HG02943 (cell line): ENCODE results near the gene CCDC120.

Experiments
- ATAC-seq: cut with Tn5 transposase; IDR thresholded peaks from one replicate; pipeline ENCODE4 v1.9.1; 2021; ENCODE audit warnings: mild to moderate bottlenecking, low read depth, moderate library complexity; ENCODE audit not compliant: unreplicated experiment

The CCDC120 gene

GRCh38 chrX:49100704-49101628, 42.2 kb downstream of the CCDC120 start:
- peak; percentile 76 for ATAC-seq

DNA sequence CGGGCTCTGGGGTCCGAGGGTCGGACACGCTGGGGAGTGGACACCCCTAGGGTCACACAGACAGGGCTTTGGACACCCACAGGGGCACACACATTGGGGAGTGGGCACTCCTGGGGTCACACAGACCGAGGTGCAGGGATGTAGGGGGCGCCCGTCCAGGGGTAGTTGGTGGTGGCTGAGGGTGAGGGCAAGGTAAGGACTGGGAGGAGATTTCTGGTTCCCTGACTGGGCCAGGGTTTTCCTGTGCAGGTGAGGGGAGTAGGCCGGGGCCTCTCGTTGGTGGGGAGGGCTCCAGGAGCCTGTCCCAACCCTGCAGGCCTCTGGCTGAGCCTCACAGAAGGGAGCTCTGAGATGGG, 42.8 kb downstream of the CCDC120 start:
- ATAC-seq = peak; percentile 7

GRCh38 chrX:49102190-49102589, 43.4 kb downstream of the CCDC120 start:
- no peak for ATAC-seq

- no peak for ATAC-seq
These were observed 44.8 kb downstream of the CCDC120 start for GRCh38 chrX:49103637-49104036.

DNA sequence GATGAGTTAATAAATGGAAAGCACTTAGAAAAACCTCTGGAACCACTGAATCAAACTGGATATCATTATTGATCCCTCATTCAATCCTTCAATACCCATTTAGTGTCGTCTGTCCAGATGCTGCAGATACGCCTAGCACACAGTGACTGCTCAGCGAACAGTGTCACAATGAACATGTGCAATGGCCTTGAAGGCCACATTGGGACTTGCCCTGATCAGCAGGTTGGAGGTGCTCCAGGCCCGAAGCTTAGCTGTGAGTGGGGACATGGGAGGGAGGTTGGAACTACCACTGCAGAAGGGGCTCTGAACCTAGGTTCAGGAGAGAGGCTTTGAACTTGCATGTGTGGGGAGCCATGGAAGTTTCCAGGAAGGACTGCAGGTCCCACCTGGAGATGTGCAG, 47.5 kb downstream of the CCDC120 start:
- ATAC-seq = no peak

DNA sequence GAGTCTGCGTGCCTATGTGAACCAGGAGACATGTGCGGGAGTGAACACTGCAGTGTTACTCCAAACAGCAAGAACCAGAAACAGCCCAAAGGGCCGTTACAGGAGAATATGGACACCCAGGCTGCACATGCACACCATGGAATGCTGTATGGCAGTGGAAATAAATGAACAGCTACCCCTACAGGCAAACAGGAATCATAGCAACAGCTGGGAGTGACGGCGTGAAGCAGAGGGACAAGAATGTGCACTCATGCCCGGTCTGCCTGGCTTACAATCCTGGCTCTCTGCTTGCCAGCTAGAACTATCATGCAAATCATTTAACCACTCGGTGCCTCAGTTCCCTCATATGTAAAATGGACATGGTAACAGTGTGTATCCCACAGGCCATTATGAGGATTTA, 48.1 kb downstream of the CCDC120 start:
- no peak for ATAC-seq

- no peak for ATAC-seq
These were observed 49.8 kb downstream of the CCDC120 start for GRCh38 chrX:49108641-49109040.

DNA sequence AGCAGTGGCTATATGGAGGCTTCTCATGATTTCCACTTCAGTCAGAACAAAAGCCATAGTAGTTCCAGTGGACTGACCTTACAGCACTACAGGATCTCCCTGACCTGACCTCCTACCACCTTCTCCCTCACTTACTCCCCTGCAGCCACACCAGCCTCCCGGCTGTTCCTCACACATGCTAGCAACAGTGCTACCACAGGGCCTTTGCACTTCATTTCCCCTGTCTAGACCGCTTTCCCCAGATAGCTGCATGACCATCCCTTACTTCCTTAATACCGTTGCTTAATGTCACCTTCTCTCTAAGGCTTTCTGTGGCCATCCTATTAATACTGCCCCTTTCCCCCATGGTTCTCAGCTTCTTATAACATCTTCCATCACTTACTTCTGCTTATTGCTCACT, 51.6 kb downstream of the CCDC120 start:
- ATAC-seq = no peak

GRCh38 chrX:49111791-49112190, 53.0 kb downstream of the CCDC120 start:
- no peak for ATAC-seq

- no peak for ATAC-seq
These were observed 57.3 kb downstream of the CCDC120 start for GRCh38 chrX:49116076-49116475.

- no peak for ATAC-seq
These were observed 57.9 kb downstream of the CCDC120 start for GRCh38 chrX:49116716-49117115.

- ATAC-seq = no peak
These were observed 58.8 kb downstream of the CCDC120 start for GRCh38 chrX:49117581-49117980.
